DOHH2 (cell line): Measurements from ENCODE around the gene DES.

Experiments
- EZH2phosphoT487 ChIP-seq: fragments of 200-600 bp; sonication (generic); IDR thresholded peaks from 2 replicates; pipeline ENCODE4 v1.6.1; 2017; ENCODE audit warnings: borderline replicate concordance, mild to moderate bottlenecking, antibody characterized with exemption, low read length, moderate library complexity, mixed read lengths
- TF ChIP-seq, protein P1 (sequence below): fragments of 200-600 bp; sonication (generic); IDR thresholded peaks from one replicate; pipeline ENCODE4 v1.5.1; 2014; ENCODE audit warnings: antibody characterized with exemption, mild to moderate bottlenecking, low read depth, low read length; ENCODE audit not compliant: poor library complexity, severe bottlenecking

DNA sequence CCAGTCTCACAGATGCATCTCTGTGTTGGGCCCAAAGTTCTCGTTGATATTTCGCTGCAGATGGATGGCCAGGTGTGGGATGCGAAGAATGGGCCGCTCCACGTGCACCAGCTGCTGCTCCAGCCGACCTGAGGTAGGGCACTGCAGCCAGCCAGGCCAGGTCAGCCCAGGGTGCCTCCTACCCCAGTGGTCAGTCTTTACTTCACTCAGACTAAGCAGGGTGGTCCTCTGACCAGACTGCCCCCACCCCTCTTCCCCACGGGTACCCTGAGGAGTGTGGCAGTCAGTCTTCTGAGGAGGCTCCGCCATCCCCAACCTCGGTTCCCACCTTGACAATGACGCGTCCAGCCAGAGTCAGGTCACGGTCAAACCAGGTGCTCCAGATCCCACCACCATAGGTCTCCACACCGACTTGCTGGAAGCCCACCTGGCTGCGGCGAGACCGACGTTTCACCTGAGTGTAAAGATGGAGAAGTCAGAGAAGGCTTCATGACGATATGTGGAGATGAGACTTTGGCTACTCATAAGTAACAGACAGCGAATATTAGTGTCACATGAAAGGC is 32.1 kb upstream of the DES start:
- TF ChIP-seq, protein P1, sequence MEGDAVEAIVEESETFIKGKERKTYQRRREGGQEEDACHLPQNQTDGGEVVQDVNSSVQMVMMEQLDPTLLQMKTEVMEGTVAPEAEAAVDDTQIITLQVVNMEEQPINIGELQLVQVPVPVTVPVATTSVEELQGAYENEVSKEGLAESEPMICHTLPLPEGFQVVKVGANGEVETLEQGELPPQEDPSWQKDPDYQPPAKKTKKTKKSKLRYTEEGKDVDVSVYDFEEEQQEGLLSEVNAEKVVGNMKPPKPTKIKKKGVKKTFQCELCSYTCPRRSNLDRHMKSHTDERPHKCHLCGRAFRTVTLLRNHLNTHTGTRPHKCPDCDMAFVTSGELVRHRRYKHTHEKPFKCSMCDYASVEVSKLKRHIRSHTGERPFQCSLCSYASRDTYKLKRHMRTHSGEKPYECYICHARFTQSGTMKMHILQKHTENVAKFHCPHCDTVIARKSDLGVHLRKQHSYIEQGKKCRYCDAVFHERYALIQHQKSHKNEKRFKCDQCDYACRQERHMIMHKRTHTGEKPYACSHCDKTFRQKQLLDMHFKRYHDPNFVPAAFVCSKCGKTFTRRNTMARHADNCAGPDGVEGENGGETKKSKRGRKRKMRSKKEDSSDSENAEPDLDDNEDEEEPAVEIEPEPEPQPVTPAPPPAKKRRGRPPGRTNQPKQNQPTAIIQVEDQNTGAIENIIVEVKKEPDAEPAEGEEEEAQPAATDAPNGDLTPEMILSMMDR = no peak
- no peak for TF ChIP-seq EZH2phosphoT487
